Activated T-cell treated with anti-CD3 and anti-CD28 coated beads, Interleukin-2, amount 50 U/mL, for 4 hours (primary cell): ENCODE measurements around the gene CCDC201. TPM values are rescaled to one million over a fixed set of nuclear protein-coding genes. Genes with fewer than 3 reads are reported as not detected.
"Not testable (repeated sequence)": the region's sequence is repeated elsewhere in the genome, so short reads cannot be mapped to it uniquely, and the experiment has no call there.

Source experiments
- ATAC-seq, 2 donors: fragments of 200-7000 bp; cut with Tn5 transposase; one replicate each; pipeline ENCODE4 v1.10.0; 2021
- DNase-seq: peaks from one replicate; pipeline ENCODE4 v3.0.0-alpha.2; 2020
- H3K27me3 Mint-ChIP-seq: one replicate; pipeline ENCODE4 v1.8.0; 2021; ENCODE audit warnings: low read depth, mixed read lengths
- H3K36me3 Mint-ChIP-seq: one replicate; pipeline ENCODE4 v1.8.0; 2022; ENCODE audit warnings: mixed read lengths; ENCODE audit not compliant: insufficient read depth
- H3K4me1 Mint-ChIP-seq: one replicate; pipeline ENCODE4 v1.8.0; 2021; ENCODE audit warnings: low read depth, mixed read lengths
- H3K4me3 Mint-ChIP-seq: one replicate; pipeline ENCODE4 v1.8.0; 2021; ENCODE audit warnings: mild to moderate bottlenecking, moderate library complexity, mixed read lengths
- H3K9me3 Mint-ChIP-seq: one replicate; pipeline ENCODE4 v1.8.0; 2021; ENCODE audit warnings: mixed read lengths
- total RNA-seq, 3 donors: library from RNA; stranded (reverse); gene quantifications; one replicate each; pipeline ENCODE4 v1.2.1, GENCODE V29; 2021

CCDC201 gene
- total RNA-seq, 3 donors from 2014 or later: not detected

DNA sequence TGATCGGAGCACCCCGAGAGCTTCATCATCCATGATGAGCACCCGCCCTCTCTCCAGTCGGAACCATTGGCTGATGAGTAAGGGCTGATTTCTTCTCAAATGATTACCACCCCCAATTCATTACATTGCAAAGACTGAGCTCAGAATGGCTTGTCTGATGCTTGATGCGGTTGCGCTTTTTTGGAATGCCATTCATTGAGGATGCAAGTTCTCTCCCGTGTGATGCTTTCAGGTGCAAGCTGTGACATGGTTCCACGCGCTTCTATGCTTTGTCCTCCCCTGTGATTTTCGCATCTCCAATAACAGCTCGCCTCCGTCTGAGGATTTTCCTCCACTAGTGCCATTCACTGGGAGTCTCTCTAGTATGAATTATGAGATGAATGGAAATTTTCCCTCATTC lies 43.0 kb downstream of the CCDC201 start:
- H3K4me1 Mint-ChIP-seq, H3K36me3 Mint-ChIP-seq, H3K27me3 Mint-ChIP-seq, DNase-seq, H3K9me3 Mint-ChIP-seq, H3K4me3 Mint-ChIP-seq, ATAC-seq: not testable (repeated sequence)

DNA sequence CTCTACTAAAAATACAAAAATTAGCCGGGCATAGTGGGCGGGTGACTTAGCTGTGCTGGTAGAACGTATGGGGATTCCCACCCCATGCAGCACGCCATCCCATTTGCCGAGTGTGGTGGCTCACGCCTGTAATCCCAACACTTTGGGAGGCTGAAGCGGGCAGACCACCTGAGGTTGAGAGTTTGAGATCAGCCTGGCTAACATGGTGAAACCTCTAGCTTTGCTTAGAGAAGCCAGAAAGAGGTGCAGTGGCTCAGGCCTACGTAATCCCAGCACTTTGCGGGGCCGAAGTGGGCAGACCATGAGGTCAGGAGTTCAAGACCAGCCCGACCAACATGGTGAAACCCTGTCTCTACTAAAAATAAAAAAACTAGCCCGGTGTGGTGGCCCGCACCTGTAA lies 45.2 kb downstream of the CCDC201 start:
- DNase-seq, H3K9me3 Mint-ChIP-seq, ATAC-seq, H3K36me3 Mint-ChIP-seq, H3K27me3 Mint-ChIP-seq, H3K4me3 Mint-ChIP-seq, H3K4me1 Mint-ChIP-seq: not testable (repeated sequence)

DNA sequence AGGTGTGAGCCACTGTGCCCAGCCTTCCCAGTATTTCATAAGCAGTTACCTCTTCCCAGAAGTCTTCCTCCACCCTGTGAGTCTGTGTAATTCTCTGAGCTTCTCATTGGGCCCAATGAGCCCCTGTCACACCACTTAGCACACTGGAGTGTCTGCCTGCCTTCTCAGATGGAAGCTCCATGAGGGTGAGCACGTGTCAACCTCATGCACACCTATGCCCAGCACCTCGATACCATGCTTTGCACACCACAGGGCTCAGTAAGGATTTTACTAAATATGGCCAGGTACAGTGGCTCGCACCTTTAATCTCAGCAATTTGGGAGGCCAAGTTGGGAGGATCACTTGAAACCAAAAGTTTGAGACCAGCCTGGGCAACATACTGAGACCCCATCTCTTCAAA lies 46.3 kb downstream of the CCDC201 start:
- H3K9me3 Mint-ChIP-seq, H3K4me3 Mint-ChIP-seq, H3K36me3 Mint-ChIP-seq, H3K27me3 Mint-ChIP-seq, H3K4me1 Mint-ChIP-seq, ATAC-seq, DNase-seq: not testable (repeated sequence)

DNA sequence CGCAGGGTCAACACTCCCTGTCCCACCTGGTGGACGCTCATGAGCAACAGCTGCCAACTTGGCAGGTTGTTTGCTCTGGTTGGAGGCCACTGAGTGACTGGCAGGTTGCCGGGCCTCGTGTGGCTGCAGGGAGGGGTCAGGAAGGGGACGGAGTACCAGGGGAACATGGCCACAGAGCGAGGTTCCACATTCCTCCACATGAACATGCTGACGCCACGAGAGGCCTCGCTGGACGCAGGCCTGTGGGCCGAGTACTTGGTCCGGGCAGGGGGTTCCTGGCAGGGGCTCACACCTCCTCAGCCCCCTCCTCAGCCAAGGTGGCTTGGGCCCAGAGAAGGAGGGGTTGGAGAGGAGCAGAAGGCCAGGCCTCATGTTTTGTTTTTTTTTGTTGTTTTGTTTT lies 54.1 kb downstream of the CCDC201 start:
- H3K9me3 Mint-ChIP-seq, H3K27me3 Mint-ChIP-seq, H3K4me1 Mint-ChIP-seq, H3K4me3 Mint-ChIP-seq, ATAC-seq, DNase-seq, H3K36me3 Mint-ChIP-seq: not testable (repeated sequence)

DNA sequence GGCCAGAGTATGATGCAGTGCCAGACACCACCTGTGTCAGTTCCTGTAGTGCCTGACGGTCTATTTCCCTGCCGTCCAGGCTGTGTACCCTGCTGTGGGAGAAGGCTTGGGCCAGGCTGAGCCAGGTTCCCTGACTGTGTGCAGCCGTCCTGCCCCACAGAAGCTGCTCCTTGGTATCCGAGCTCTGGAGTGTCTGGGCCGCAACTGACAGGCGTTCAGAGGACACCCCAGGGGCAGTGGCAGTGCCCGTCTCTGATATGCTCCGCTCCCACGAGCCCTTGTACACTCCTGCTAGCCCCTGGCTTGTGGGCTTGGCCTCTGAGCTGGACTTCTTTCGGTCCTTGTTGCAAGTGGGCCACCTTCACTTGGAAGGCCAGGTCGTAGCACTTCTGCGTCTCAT lies 55.0 kb downstream of the CCDC201 start:
- H3K9me3 Mint-ChIP-seq, ATAC-seq, H3K4me1 Mint-ChIP-seq, H3K27me3 Mint-ChIP-seq, H3K36me3 Mint-ChIP-seq, DNase-seq, H3K4me3 Mint-ChIP-seq: not testable (repeated sequence)

DNA sequence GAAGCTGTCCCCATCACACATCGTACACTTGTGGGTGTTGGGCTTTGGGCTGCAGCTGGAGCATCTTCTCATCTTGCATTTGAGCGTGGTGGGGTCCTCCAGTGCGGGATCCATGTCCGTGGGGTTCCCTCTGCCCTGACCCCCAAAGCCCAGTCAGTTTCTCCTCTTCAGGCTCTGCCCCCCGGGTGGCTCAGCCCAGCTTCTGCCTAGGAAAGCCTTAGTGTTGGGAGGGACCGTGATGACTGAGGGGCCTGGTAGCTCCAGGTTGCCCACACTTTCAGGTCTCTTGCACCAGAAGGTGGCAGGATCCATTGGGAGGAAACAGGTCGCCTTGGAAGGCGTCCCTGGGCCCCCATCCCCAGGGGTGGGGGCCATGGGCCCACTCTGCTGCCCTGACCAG lies 55.9 kb downstream of the CCDC201 start:
- not testable (repeated sequence) for H3K4me3 Mint-ChIP-seq, DNase-seq, ATAC-seq, H3K27me3 Mint-ChIP-seq, H3K4me1 Mint-ChIP-seq, H3K36me3 Mint-ChIP-seq, H3K9me3 Mint-ChIP-seq

DNA sequence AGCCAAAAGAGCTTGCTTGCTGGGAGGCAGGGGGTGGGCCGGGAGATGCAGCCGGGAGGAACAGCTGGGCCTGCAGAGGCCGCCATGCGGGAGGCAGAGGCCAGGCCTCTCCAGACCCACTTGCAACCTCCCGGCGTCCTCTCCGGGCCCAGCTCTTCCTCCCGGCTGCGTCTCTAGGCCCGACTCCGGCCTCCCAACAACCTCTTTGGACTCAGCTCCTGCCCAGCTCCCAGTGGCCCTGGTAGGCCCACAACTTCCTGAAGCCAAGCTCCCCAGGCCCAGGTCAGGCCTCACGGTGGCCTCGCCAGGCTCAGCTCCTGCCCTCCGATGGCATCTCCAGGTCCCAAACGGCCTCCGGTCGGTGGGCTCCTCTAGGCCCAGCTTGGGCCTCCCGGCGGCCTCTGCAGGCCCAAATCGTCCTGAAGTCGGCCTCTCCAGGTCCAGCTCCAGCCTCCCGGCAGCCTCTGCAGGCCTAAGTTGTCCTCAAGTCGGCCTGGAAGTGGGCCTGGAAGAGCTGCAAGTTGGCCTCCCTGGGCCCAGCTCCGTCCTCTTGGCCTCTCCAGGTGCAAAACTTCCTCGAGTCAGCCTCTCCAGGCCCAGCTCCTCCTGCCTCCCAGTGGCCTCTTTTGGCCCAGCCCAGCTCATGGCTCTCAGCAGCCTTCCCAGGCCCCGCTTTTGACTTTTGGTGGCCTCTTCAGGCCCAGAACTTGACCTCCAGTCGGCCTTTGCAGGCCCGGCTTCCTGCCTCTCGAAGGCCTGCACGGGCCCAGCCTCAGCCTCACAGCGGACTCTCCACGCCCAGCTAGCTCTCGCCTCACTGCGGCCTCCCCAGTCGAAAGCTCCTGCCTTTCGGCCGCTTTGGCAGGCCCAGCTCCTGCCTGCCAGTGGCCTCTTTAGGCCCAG lies 58.4 kb downstream of the CCDC201 start:
- ATAC-seq, H3K4me3 Mint-ChIP-seq, H3K9me3 Mint-ChIP-seq, DNase-seq, H3K36me3 Mint-ChIP-seq, H3K27me3 Mint-ChIP-seq, H3K4me1 Mint-ChIP-seq: not testable (repeated sequence)

DNA sequence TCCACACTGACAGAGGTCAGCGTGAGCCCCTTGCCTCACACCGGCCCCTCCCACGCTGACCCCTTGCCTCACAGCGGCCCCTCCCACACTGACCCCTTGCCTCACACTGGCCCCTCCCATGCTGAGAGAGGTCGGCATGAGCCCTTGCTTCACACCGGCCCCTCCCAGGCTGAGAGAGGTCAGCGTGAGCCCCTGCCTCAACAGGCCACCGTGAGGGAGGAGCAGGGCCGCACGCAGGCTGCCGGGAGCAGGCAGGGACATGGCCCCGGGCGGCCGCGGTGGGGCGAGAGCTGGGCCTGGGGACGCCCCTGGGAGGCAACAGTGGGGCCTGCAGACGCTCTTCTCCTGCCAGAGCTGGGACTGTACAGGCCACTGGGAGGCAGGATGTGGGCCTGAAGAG lies 59.1 kb downstream of the CCDC201 start:
- H3K4me3 Mint-ChIP-seq, H3K27me3 Mint-ChIP-seq, H3K9me3 Mint-ChIP-seq, H3K36me3 Mint-ChIP-seq, DNase-seq, ATAC-seq, H3K4me1 Mint-ChIP-seq: not testable (repeated sequence)

DNA sequence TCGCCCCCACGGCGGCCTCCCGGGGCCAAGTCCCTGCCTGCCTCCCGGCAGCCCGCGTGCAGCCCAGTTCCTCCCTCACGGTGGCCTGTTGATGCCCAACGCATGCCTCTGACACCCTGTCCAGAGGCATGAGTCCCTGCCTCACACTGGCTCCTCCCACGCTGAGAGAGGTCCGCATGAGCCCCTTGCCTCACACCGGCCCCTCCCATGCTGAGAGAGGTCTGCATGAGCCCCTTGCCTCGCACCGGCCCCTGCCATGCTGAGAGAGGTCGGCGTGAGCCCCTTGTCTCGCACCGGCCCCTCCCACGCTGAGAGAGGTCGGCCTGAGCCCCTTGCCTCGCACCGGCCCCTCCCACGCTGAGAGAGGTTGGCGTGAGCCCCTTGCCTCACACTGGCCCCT lies 59.9 kb downstream of the CCDC201 start:
- Mint-ChIP-seq H3K4me3 (no peak overlapping the region), H3K4me1 (no peaks in the 10 kb centered on the region), H3K36me3 (peaks cover 3% of the 10 kb centered on the region), H3K9me3 (no peaks in the 10 kb centered on the region), H3K27me3 (no peaks in the 10 kb centered on the region)
- no peak for DNase-seq
- no peak for ATAC-seq

DNA sequence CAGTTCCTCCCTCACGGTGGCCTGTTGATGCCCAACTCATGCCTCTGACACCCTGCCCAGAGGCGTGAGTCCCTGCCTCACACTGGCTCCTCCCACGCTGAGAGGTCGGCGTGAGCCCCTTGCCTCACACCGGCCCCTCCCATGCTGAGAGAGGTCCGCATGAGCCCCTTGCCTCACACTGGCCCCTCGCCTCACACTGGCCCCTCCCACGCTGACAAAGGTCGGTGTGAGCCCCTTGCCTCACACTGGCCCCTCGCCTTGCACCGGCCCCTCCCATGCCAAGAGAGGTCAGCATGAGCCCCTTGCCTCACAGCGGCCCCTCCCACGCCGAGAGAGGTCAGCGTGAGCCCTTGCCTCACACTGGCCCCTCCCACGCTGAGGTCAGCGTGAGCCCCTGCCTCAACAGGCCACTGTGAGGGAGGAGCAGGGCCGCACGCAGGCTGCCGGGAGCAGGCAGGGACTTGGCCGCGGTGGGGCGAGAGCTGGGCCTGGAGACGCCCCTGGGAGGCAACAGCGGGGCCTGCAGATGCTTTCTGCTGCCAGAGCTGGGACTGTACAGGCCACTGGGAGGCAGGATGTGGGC lies 61.1 kb downstream of the CCDC201 start:
- not testable (repeated sequence) for H3K27me3 Mint-ChIP-seq, DNase-seq, H3K4me3 Mint-ChIP-seq, ATAC-seq, H3K9me3 Mint-ChIP-seq, H3K4me1 Mint-ChIP-seq, H3K36me3 Mint-ChIP-seq

DNA sequence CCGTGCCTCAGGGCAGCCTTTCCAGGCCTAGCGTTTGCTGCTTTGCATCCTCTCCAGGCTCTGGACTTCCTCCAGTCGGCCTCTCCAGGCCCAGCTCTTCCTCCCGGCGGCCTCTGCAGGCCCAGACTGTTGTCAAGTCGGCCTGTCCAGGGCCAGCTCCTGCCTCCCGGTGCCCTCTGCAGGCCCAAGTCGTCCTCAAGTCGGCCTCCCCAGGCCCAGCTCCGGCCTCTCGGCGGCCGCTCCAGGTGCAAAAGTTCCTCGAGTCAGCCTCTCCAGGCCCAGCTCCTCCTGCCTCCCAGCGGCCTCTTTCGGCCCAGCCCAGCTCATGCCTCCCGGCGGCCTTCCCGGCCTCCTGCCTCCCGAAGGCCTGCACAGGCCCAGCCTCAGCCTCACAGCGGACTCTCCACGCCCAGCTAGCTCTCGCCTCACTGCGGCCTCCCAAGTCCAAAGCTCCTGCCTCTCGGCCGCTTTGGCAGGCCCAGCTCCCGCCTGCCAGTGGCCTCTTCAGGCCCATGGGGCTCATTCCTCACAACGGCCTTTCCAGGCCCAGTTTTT lies 62.4 kb downstream of the CCDC201 start:
- ATAC-seq, DNase-seq, H3K9me3 Mint-ChIP-seq, H3K27me3 Mint-ChIP-seq, H3K4me3 Mint-ChIP-seq, H3K4me1 Mint-ChIP-seq, H3K36me3 Mint-ChIP-seq: not testable (repeated sequence)

Other genes with a start within 250 kb of the CCDC201 start
- gene IGFBP1, start 15.4 kb upstream of the CCDC201 start, total RNA-seq: under 1 TPM; 0.11 to 0.28 (median 0.13) TPM
- under 1 TPM; 0.33 to 0.87 (median 0.48) TPM for gene IGFBP3, start 48.2 kb upstream of the CCDC201 start, total RNA-seq